ENCODE data around the gene GAPDHS. TPM values are rescaled to one million over a fixed set of nuclear protein-coding genes. Genes with fewer than 3 reads are reported as not detected.
A peak's percentile ranks its signal among the peaks of the same experiment; 100 is the strongest.

GAPDHS gene
- total and polyA plus RNA-seq, 4 donors, result not detected

DNA sequence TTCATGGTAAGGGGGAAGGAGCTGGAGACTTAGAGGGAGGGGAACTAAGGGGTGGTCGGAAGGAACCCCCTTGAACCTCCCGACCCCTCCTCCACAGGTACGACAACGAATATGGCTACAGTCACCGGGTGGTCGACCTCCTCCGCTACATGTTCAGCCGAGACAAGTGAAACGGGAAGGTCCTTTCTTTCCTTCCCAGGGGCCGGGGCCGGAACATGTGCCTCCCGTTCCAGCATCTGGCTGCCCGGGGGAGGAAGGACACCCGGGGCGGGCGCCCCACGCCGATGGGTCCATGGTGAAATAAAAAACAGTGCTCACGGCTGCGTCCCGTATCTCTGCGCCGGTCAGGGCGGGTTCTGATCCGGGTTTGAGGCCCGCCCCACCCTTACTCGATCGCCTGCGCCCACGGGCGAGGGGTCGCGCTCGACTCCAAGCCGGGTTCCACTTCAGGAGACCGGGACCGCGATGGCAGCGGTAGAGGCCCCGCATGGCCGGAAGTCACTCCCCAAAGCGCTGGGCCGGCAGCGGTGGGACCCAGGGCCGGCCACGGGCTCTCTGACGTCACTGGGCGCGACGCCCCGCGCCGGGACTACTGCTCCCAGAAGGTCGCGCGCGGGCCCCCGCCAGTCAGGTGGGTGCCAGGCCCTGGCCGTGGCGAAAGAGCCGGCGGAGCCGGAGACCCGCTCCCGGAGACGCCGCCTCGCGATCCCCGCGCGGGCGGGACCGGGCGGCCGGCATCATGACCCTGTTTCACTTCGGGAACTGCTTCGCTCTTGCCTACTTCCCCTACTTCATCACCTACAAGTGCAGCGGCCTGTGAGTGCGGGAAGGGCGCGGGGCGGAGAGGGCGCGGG lies 12.0 kb downstream of the GAPDHS start, which contains the start of gene TMEM147:
TMEM147 (plus strand) TSS at position 626 of the 854 bp plus-strand sequence; CDS start at position 740, 114 bp downstream.
- H3K4me3 ChIP-seq (ENCODE audit: low read depth in 1 of 3, low read length in 3 of 3), result peak within 1 kb of the TSS; percentile 83 to 88 (median 85)
- H3K9ac ChIP-seq (ENCODE audit: low read depth in 1 of 2, low read length in 2 of 2), result peak within 1 kb of the TSS; percentile 76 to 90
- H3K27ac ChIP-seq (ENCODE audit: low read depth in 1 of 2, low read length in 2 of 2), result peak within 1 kb of the TSS; percentile 69 to 70
- TF ChIP-seq HNF4A (conservative IDR thresholded peaks at IDR 0.05) (no peak), HNF4G (IDR thresholded peaks at IDR 0.05) (no peak), EGR1 (IDR thresholded peaks at IDR 0.05; ENCODE audit: low read depth in 2 of 2) (no peak), FOXA1 (IDR thresholded peaks at IDR 0.05) (no peak), RAD21 (IDR thresholded peaks at IDR 0.05) (peak in 1 of 2 donors; percentile 5), YY1 (IDR thresholded peaks at IDR 0.05) (peak; percentile 77), RXRA (IDR thresholded peaks at IDR 0.05) (no peak), SP1 (IDR thresholded peaks at IDR 0.05) (peak; percentile 13), GABPA (IDR thresholded peaks at IDR 0.05 in 1 of 2, conservative IDR thresholded peaks at IDR 0.05 in 1 of 2) (peak in 1 of 2 donors; percentile 85), JUND (IDR thresholded peaks at IDR 0.05) (no peak), NR2F2 (IDR thresholded peaks at IDR 0.05) (no peak), TAF1 (conservative IDR thresholded peaks at IDR 0.05) (no peak), FOXA2 (IDR thresholded peaks at IDR 0.05) (no peak)
- TF ChIP-seq, protein P1, sequence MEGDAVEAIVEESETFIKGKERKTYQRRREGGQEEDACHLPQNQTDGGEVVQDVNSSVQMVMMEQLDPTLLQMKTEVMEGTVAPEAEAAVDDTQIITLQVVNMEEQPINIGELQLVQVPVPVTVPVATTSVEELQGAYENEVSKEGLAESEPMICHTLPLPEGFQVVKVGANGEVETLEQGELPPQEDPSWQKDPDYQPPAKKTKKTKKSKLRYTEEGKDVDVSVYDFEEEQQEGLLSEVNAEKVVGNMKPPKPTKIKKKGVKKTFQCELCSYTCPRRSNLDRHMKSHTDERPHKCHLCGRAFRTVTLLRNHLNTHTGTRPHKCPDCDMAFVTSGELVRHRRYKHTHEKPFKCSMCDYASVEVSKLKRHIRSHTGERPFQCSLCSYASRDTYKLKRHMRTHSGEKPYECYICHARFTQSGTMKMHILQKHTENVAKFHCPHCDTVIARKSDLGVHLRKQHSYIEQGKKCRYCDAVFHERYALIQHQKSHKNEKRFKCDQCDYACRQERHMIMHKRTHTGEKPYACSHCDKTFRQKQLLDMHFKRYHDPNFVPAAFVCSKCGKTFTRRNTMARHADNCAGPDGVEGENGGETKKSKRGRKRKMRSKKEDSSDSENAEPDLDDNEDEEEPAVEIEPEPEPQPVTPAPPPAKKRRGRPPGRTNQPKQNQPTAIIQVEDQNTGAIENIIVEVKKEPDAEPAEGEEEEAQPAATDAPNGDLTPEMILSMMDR (IDR thresholded peaks at IDR 0.05; ENCODE audit: low read depth, low read length, missing input control), result no peak
- TF ChIP-seq, protein P2, sequence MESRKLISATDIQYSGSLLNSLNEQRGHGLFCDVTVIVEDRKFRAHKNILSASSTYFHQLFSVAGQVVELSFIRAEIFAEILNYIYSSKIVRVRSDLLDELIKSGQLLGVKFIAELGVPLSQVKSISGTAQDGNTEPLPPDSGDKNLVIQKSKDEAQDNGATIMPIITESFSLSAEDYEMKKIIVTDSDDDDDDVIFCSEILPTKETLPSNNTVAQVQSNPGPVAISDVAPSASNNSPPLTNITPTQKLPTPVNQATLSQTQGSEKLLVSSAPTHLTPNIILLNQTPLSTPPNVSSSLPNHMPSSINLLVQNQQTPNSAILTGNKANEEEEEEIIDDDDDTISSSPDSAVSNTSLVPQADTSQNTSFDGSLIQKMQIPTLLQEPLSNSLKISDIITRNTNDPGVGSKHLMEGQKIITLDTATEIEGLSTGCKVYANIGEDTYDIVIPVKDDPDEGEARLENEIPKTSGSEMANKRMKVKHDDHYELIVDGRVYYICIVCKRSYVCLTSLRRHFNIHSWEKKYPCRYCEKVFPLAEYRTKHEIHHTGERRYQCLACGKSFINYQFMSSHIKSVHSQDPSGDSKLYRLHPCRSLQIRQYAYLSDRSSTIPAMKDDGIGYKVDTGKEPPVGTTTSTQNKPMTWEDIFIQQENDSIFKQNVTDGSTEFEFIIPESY (IDR thresholded peaks at IDR 0.05), result no peak
- TF ChIP-seq, protein P3, sequence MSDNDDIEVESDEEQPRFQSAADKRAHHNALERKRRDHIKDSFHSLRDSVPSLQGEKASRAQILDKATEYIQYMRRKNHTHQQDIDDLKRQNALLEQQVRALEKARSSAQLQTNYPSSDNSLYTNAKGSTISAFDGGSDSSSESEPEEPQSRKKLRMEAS (IDR thresholded peaks at IDR 0.05), result no peak
- TF ChIP-seq, protein P4, sequence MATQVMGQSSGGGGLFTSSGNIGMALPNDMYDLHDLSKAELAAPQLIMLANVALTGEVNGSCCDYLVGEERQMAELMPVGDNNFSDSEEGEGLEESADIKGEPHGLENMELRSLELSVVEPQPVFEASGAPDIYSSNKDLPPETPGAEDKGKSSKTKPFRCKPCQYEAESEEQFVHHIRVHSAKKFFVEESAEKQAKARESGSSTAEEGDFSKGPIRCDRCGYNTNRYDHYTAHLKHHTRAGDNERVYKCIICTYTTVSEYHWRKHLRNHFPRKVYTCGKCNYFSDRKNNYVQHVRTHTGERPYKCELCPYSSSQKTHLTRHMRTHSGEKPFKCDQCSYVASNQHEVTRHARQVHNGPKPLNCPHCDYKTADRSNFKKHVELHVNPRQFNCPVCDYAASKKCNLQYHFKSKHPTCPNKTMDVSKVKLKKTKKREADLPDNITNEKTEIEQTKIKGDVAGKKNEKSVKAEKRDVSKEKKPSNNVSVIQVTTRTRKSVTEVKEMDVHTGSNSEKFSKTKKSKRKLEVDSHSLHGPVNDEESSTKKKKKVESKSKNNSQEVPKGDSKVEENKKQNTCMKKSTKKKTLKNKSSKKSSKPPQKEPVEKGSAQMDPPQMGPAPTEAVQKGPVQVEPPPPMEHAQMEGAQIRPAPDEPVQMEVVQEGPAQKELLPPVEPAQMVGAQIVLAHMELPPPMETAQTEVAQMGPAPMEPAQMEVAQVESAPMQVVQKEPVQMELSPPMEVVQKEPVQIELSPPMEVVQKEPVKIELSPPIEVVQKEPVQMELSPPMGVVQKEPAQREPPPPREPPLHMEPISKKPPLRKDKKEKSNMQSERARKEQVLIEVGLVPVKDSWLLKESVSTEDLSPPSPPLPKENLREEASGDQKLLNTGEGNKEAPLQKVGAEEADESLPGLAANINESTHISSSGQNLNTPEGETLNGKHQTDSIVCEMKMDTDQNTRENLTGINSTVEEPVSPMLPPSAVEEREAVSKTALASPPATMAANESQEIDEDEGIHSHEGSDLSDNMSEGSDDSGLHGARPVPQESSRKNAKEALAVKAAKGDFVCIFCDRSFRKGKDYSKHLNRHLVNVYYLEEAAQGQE (IDR thresholded peaks at IDR 0.05), result no peak
- no peaks in the 10 kb centered on the region for H3K36me3 ChIP-seq (ENCODE audit: control insufficient read depth in 4 of 4, insufficient read depth in 3 of 4, low read depth in 1 of 4, low read length in 3 of 4)
- under 1% methylated on average over 85 of the region's 85 CpGs for WGBS
- H3K27me3 ChIP-seq (ENCODE audit: control insufficient read depth in 4 of 4, insufficient read depth in 4 of 4, low read length in 3 of 4), result no peaks in the 10 kb centered on the region
- DNase-seq (ENCODE audit: low spot score), result peak; percentile 86
- H3K9me3 ChIP-seq (ENCODE audit: control insufficient read depth in 4 of 4, low read length in 3 of 4), result no peaks in the 10 kb centered on the region
- peaks cover 0 to 20% (median 14%) of the 10 kb centered on the region in 4 donors for H3K4me1 ChIP-seq (ENCODE audit: control insufficient read depth in 4 of 4, insufficient read depth in 4 of 4, low read length in 3 of 4)

All from liver (tissue), 9 donors.